Activated CD4-positive, alpha-beta T cell treated with anti-CD3 and anti-CD28 coated beads, Interleukin-2, amount 50 U/mL, for 24 hours (primary cell): ENCODE measurements around the gene CRYBB1.

Experiments
- DNase-seq, 2 donors: peaks; one replicate each; pipeline ENCODE4 v3.0.0-alpha.2; 2020; ENCODE audit warnings: low read depth in 1 of 2, low spot score in 1 of 2

The CRYBB1 gene

GRCh38 chr22:26579331-26579886 is 38.4 kb downstream of the CRYBB1 start:
- DNase-seq, result no peak

- DNase-seq, result no peak
These were observed 40.7 kb downstream of the CRYBB1 start for GRCh38 chr22:26577081-26577480.

DNA sequence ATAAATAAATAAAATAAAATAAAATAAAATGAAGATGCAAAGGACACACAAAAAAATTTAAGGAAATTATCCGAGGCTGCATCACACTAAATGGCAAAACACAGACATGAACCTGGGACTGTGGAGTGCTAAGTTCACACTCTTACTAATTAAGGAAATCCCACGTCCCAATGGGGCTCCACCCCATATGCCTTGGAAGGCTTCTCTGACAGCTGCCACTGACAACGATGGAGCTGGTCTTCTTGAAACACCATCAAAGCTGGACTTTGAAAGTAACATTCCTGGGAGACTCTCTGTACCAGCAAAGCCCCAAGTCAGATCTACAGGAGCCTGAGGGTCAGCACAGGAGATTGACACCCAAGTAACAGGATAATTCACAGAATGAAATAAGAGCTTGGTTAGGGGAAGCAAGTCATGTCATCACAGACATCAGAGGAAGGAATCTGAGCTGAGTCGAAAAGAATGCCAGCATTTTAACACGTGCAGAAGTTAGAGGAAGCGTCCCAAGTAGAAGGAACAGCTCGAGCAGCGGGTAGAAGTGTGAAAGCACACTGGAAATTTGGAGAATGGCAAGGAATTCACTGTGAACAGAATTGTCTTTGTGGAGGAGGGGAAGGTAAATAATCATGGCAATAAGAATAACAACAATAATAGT is 41.7 kb downstream of the CRYBB1 start:
- DNase-seq, result no peak

DNA sequence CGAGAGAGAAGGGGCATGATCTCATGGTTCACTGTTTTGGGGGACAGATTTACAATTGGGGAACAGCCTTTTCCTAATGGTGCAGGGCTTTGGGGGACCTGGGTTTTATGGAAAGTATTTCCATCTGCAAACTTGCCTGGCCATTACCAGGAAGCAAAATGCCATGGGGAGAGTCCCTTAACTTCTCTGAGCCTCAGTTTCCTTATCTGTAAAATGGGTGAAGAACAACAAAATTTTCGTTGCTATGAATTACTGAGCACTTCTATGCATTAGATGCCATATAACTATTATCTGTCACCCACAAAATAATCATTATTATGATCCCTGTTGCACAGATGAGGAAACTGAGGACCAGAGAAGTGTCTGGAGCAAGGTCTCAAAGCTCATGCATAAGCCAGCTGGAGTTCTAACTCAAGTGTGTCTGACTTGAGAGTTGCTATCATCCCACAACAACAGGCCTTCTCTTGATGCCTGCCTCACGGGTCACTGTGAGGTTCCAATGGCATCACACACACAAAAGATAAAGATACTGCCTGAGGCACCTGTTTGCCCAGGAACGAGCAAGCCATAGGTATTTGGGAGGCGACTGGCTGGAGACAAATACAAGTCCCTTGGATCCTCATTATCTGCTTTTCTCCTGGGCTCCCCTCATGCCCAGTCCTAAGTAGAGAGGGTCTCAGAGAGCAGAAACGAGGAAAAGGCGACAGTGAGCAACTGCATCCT is 43.7 kb downstream of the CRYBB1 start:
- DNase-seq, result no peak

DNA sequence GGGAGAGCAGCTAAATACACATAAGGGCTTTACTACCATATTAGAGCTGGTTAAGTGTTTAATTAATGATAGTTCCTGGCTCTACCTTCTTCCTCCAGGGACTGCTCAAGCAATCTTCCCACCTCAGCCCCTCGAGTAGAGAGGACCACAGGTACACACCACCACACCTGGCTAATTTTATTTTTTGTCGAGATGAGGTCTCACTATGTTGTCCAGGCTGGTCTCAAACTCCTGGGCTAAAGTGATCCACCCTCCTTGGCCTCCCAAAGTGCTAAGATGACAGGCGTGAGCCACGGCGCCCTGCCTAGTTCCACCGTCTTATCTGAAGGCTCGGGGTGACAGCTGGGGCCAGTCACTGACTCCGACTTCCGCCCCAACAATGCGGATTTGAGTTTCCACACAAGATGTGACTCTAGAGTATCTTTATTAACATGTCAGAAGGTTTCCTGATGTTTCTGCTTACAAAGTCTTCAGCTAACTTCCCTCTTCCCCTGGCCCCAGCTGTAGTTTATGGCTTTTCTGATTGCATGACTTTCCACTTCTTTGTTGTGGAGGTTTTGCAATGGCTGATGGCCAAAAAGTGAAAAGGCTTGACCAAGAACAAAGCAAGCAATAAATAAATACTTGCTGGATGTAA is 44.7 kb downstream of the CRYBB1 start:
- DNase-seq, result no peak

DNA sequence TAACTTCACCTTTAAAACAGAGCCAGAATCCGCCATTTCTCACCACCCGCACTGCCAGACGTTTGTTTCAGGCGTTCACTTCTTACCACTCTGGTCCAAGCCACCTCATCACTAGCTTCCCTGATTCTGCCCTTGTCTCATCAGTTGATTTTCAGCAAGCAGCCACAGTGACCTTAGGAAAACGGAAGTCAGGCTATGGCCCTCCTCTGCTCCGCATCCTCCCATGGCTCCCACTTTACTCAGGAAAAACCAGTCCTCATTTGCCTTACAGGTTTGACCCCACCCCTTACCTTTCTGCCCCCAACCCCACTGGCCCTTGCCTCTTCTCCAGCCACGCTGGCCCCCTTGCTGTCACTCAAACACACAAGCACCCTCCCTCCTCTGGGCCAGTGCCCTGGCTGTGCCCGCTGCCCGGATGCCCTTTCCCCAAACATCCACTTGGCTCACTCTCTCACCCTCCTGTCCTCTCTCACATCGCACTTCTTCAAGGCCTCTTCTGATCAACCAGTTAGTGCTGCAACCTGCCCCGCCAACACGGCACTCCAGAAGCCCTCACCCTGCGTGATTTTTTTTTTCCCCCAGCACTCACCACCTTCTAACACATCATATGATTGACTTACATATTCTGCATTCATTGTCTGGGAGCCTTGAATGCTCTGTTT is 46.8 kb downstream of the CRYBB1 start:
- no peak for DNase-seq

DNA sequence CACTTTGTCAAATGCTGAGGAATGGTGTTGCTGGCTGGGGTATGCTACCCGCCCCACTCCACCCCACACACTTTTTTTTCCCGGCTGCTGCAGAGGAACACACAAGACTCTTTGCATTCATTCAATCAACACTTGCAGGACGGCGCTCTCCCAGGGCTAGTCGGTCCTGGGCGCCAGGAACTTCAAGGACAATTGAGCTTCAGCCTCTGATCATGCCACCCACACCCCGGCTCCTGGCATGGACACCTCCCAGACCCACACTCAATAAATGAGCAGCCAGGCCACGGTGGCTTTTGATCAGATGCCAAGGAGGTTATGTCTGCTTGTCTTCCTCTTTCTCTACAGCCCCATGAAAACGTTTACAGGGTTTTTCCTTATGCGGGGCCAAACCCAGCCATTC is 47.7 kb downstream of the CRYBB1 start:
- no peak for DNase-seq

GRCh38 chr22:26568207-26568706 is 49.6 kb downstream of the CRYBB1 start:
- no peak for DNase-seq

DNA sequence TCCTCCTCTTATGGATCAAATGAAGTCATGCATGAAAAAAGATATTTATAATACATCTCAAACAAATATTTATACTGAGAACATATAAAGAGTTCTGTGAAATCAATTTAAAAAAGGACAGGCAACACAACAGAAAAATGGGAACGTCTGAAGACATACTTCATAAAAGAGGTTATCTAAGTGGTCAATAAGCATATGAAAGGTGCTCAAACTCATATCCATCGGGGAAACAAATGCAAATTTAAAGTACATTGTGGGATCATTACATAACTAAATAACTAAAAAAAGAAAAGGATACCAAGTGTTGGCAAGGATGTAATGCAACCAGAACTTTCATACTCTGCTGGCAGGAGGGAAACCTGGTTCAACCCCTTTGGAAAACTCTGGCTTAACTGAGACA is 50.2 kb downstream of the CRYBB1 start:
- DNase-seq, result no peak

GRCh38 chr22:26566994-26567393 is 50.8 kb downstream of the CRYBB1 start:
- no peak for DNase-seq

DNA sequence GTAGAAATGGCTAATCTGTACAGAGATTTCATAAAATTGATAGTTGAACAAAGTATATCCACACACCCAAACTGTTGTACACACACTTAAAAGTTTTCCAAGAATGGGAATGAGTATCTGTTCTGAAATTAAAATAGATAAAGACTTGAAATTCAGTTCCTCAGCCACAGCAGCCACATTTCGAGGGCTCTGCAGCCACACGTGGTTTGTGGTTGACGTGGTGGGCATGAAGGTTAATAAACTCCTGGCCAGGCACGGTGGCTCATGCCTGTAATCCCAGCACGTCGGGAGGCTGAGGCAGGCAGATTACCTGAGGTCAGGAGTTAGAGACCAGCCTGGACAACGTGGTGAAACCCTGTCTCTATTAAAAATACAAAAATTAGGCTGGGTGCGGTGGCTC is 51.9 kb downstream of the CRYBB1 start:
- no peak for DNase-seq

GRCh38 chr22:26565181-26565580 is 52.6 kb downstream of the CRYBB1 start:
- no peak for DNase-seq

DNA sequence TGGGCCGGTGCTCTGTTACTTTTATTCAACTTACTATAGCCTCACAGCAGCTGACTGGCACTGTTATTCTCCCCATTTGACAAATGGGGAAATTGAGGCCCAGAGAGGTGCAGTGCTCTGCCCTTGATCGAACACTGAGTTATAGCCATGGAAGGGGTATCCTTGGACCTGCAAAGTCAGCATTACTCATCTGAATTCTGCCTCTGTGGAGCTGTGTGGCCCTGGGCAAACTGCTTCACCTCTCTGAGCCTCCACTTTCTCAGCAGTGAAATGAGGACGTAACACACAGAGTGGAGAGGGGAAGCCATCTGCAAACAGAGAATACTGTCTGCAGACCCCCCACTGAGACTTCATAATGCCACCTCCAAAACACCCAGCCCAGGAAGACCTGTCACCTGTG is 53.2 kb downstream of the CRYBB1 start:
- no peak for DNase-seq

DNA sequence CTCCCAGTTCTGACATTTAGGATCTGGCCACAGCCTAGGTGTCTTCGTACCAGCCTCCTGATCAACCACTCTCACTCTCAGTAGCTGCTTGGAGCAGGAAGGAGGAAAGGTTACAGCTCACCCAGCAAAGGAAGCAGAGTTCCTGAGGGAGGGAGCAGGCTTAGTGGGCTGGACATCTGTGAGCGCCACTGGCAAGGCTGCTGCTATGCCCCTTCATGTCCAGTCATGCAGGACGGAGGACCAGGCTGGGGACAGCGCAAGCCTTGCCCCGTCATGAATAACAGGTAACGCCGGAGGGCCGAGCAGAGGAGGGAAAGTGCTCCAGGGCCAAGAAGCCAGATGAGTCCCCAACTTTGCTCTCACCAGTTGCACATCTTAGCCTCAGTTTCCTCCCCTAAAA is 53.6 kb downstream of the CRYBB1 start:
- no peak for DNase-seq

DNA sequence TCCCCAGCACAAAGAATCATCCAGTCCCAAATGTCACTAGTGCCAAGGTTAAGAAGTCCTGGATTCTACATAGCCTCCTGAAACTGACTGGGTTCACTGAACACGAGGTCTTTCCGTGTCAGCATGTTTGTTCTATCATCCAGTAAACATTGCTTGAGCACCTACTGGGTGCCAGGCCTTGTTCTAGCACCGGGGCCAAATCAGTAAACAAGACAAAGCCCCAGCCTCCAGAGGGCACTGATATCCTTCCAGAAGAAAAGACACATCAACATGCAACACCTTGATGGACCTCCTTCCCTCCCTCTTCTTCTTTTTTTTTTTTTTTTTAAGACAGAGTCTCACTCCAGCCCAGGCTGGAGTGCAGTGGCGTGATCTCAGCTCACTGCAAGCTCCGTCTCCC is 54.8 kb downstream of the CRYBB1 start:
- DNase-seq, result no peak

DNA sequence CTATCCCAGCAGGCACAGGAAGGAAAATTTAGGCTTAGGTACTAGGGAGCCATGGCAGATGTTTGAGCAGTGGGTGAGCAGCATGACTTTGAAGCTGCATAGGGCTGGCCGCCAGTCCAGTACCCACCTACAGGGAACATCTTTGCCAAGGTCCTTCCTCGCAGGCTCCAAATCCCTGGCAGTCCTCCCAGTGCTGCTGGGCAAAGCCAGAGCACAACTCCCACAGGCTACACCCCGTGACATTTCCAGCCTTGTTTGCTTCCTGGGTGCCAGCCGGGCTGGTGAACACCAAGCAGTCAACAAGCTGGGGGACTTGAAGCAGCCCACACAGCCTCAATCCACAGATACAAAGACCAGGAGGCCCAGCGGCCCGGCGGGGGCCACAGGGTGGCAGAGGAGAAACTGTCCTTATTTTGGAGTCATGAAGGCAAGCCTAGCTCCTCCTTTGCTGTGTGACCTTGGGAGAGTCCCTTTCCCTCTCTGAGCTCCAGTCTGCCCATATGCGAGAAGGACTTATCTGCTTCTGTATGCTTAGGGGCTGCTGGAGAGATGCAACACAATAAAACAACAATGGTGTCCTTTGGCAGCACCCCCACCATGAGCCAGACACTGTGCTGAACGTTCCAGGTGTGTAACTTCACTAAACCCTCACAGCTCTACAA is 55.9 kb downstream of the CRYBB1 start:
- DNase-seq, result no peak

DNA sequence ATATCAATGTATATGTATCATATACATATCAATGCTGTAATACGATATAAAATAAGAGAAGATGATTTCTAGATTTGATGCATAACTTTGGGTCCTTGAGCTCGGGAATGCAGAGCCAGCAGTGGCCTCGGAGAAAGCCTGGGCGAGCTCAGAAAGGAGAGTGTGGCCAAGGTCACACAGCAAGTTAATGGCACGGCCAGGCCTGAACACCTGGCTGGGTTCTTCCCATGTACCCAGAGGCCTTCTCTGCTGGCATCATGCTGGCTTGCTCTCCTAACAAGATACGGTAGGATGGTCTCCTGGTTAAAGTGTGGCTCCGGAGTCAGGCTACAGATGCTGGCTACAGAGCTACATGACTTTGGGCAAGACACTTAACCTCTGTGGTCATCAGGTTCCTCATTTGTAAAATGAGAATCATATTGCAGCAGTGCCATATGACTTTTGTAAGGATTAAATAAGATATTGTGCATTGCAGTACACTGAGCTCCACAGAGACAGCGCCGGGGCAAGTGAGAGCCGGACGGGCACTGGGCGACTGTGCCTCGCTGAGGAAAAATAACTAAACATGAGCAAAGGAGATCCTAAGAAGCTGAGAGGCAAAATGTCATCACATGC is 57.8 kb downstream of the CRYBB1 start:
- no peak for DNase-seq

- no peak for DNase-seq
These were observed 59.5 kb downstream of the CRYBB1 start for GRCh38 chr22:26558248-26558895.

- DNase-seq, result no peak
These were observed 60.9 kb downstream of the CRYBB1 start for GRCh38 chr22:26556904-26557303.

GRCh38 chr22:26555478-26555877 is 62.3 kb downstream of the CRYBB1 start:
- DNase-seq, result no peak
